Spleen (tissue), 11 donors: ENCODE data around the gene DNAH9. TPM values are rescaled to one million over a fixed set of nuclear protein-coding genes. Genes with fewer than 3 reads are reported as not detected.
"Not testable (repeated sequence)": the region's sequence is repeated elsewhere in the genome, so short reads cannot be mapped to it uniquely, and the experiment has no call there.

ENCODE experiments used
- DNase-seq: peaks from one replicate; pipeline ENCODE4 v3.0.0-alpha.2; 2020
- H3K27ac ChIP-seq, 8 donors: fragments of 200-600 bp; sonication (generic) in 7 of 8; 1 replicate in 4 of 8; 2 replicates in 4 of 8; pipeline versions ENCODE4 v1.5.0 to v1.8.0; 2016 to 2021; ENCODE audit warnings: inconsistent platforms in 4 of 8, mild to moderate bottlenecking in 4 of 8, moderate library complexity in 1 of 8
- H3K27me3 ChIP-seq, 7 donors: fragments of 200-600 bp; sonication (generic) in 6 of 7; replicated peaks in 1 of 7; 1 replicate in 4 of 7; 2 replicates in 3 of 7; pipeline versions ENCODE4 v1.5.0 to v1.8.0; 2016 to 2021; ENCODE audit warnings: inconsistent platforms in 3 of 7, mild to moderate bottlenecking in 1 of 7
- H3K36me3 ChIP-seq, 6 donors: fragments of 200-600 bp; sonication (generic) in 5 of 6; 1 replicate in 4 of 6; 2 replicates in 2 of 6; pipeline versions ENCODE4 v1.5.0 to v1.8.0; 2016 to 2021; ENCODE audit warnings: inconsistent platforms in 2 of 6
- H3K4me1 ChIP-seq, 6 donors: fragments of 200-600 bp; sonication (generic) in 5 of 6; 1 replicate in 3 of 6; 2 replicates in 3 of 6; pipeline versions ENCODE4 v1.5.0 to v1.8.0; 2016 to 2021; ENCODE audit warnings: inconsistent platforms in 3 of 6
- H3K4me3 ChIP-seq, 8 donors: fragments of 200-600 bp; sonication (generic) in 7 of 8; 1 replicate in 4 of 8; 2 replicates in 4 of 8; pipeline versions ENCODE4 v1.5.0 to v1.8.0; 2016 to 2021; ENCODE audit warnings: inconsistent platforms in 4 of 8, mild to moderate bottlenecking in 4 of 8, moderate library complexity in 2 of 8
- H3K9me3 ChIP-seq, 8 donors: fragments of 200-600 bp; sonication (generic) in 7 of 8; 1 replicate in 4 of 8; 2 replicates in 4 of 8; pipeline versions ENCODE4 v1.5.0 to v1.8.0; 2016 to 2021; ENCODE audit warnings: inconsistent platforms in 4 of 8
- POLR2A ChIP-seq, 3 donors: fragments of 450-650 bp; IDR thresholded peaks; one replicate each; pipeline ENCODE4 v1.5.1; 2017; ENCODE audit warnings: antibody characterized with exemption in 3 of 3, mild to moderate bottlenecking in 1 of 3
- POLR2AphosphoS5 ChIP-seq, 3 donors: sonication (generic); formaldehyde crosslinking; IDR thresholded peaks; one replicate each; pipeline ENCODE4 v1.5.1; 2017; ENCODE audit warnings: antibody characterized with exemption in 3 of 3
- WGBS, 5 donors: extraction: QIAGEN DNeasy Blood & Tissue Kit in 3 of 5; methylation state at CpG; one replicate each; pipeline versions ENCODE4 v1.1.5 to v1.1.7; 2013 to 2018; 5-methylcytosine and 5-hydroxymethylcytosine counted together
- intact Hi-C: fragments of 100-400 bp; cut with DNase I; formaldehyde crosslinking; loops from one replicate; pipeline ENCODE4 v1.15.0; 2023; ENCODE audit warnings: low total_unique reads
- polyA plus RNA-seq, 3 donors: library from polyadenylated mRNA; stranded (reverse); fragments of 200-250 nt; gene quantifications; one replicate each; pipeline ENCODE4 v1.2.1, GENCODE V29; 2013
- total RNA-seq, 7 donors: library from RNA; depleted of rRNA in 3 of 7; stranded (reverse); fragments of >200 nt in 3 of 7; fragmentation: NEBNext Ultra II Directional in 4 of 7; extraction: Animal tissue kit (Norgen Biotek cat#: 25700) in 4 of 7; gene quantifications; one replicate each; pipeline versions ENCODE4 v1.1.0 to v1.2.1, GENCODE V29; 2016 to 2021
- TF ChIP-seq, protein P1 (sequence below), 11 experiments: fragments of 200-600 bp in 7 of 11; fragments of 450-650 bp in 4 of 11; sonication (generic) in 4 of 11; IDR thresholded peaks in 8 of 11; conservative IDR thresholded peaks in 3 of 11; 1 replicate in 7 of 11; 2 replicates in 4 of 11; pipeline versions ENCODE4 v1.4.0 to v1.8.0; 2016 to 2021; ENCODE audit warnings: antibody characterized with exemption in 11 of 11, inconsistent platforms in 4 of 11, mild to moderate bottlenecking in 1 of 11
- donor health status: healthy with polysubstance abuse.
- donor health status: DM: no; HTN: no; CAD: no; lungs with moderate emphysema.
- donor health status: DM: no; HTN: no; CAD: no.
- donor health status: Bipolar disorder and iron deficiency.
- donor health status: healthy.
- donor health status: DM: no; HTN: no; CAD: no.
- donor health status: DM: yes; HTN: yes; CAD: no.

DNAH9 gene
- total and polyA plus RNA-seq, 10 donors: 0.06 to 0.92 (median 0.22) TPM; not detected in 2

DNA sequence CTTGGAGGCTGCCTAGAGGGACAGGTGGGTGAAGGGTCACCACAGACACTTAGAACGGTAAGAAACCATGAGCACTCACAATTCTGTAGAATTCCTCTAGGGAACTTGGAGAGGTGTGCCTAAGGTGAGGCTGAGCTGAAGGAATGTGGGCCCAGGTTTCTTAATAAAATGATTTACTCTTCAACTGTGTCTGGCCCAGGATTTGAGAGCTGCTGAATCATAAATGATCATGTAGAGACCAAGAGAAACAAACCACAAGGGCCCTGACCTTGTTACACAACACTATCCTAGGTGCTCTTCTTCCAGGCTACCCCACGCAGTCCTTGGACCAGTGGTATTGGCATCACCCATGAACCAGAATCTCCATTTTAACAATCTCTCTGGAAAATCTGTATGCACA lies 371.3 kb downstream of the DNAH9 start:
- H3K9me3 ChIP-seq: peaks cover 7 to 55% (median 47%) of the 10 kb centered on the region in 8 donors
- no peak overlapping the region for H3K4me3 ChIP-seq
- no peak for DNase-seq
- no peak overlapping the region for H3K27ac ChIP-seq
- TF ChIP-seq POLR2A (IDR thresholded peaks at IDR 0.05): no peak
- TF ChIP-seq, protein P1, sequence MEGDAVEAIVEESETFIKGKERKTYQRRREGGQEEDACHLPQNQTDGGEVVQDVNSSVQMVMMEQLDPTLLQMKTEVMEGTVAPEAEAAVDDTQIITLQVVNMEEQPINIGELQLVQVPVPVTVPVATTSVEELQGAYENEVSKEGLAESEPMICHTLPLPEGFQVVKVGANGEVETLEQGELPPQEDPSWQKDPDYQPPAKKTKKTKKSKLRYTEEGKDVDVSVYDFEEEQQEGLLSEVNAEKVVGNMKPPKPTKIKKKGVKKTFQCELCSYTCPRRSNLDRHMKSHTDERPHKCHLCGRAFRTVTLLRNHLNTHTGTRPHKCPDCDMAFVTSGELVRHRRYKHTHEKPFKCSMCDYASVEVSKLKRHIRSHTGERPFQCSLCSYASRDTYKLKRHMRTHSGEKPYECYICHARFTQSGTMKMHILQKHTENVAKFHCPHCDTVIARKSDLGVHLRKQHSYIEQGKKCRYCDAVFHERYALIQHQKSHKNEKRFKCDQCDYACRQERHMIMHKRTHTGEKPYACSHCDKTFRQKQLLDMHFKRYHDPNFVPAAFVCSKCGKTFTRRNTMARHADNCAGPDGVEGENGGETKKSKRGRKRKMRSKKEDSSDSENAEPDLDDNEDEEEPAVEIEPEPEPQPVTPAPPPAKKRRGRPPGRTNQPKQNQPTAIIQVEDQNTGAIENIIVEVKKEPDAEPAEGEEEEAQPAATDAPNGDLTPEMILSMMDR (IDR thresholded peaks at IDR 0.05 in 8 of 11, conservative IDR thresholded peaks at IDR 0.05 in 3 of 11): no peak
- no peak for TF ChIP-seq POLR2AphosphoS5 (IDR thresholded peaks at IDR 0.05)
- no peaks in the 10 kb centered on the region for H3K4me1 ChIP-seq
- no peaks in the 10 kb centered on the region for H3K27me3 ChIP-seq
- peaks cover 0 to 12% (median 0%) of the 10 kb centered on the region in 6 donors for H3K36me3 ChIP-seq
- intact Hi-C loops: no loop called here
- WGBS, 5 donors: 94 to 100% (median 95%) methylated on average over 2 of the region's 2 CpGs

DNA sequence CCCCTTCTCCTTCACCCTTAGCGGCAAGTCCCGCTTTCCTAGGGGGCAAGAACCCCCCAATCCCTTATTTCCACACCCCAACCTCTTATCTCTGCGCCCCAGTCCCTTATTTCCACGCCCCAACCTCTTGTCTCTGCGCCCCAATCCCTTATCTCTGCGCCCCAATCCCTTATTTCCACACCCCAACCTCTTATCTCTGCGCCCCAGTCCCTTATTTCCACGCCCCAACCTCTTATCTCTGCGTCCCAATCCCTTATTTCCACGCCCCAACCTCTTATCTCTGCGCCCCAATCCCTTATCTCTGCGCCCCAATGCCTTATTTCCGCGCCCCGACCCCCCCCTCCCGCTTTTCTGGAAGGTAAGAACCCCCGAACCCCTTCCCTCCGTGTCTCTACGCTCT lies 374.5 kb downstream of the DNAH9 start:
- Histone ChIP-seq H3K9me3 (peaks cover 1 to 24% (median 16%) of the 10 kb centered on the region in 8 donors), H3K36me3 (peaks cover 0 to 21% (median 6%) of the 10 kb centered on the region in 6 donors)
- DNase-seq, H3K27ac ChIP-seq, intact Hi-C loops, H3K4me1 ChIP-seq, H3K4me3 ChIP-seq, H3K27me3 ChIP-seq: not testable (repeated sequence)
- WGBS, 5 donors: 94 to 97% (median 95%) methylated on average over 19 of the region's 19 CpGs

DNA sequence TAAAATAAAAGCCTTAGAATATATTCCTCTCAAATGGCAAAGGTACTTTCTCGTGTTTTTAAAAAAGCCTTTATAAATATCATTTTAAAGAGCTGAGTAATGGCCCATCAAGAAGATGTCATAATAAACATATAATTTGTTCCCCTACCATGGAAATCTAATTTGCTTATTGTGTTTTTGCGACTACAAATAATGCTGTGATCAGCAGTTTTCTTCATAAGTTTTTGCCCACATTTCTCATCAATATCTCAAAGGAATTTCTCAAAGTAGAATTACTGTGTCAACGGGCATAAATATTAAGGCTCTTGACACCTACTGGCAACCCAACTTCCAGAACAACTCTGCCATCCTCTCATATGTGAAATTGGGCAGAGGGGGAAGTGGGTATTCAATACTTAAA lies 381.5 kb downstream of the DNAH9 start:
- Histone ChIP-seq H3K27ac (no peak overlapping the region), H3K4me1 (no peaks in the 10 kb centered on the region), H3K27me3 (no peaks in the 10 kb centered on the region), H3K9me3 (no peaks in the 10 kb centered on the region), H3K4me3 (no peak overlapping the region), H3K36me3 (peaks cover 0 to 83% (median 36%) of the 10 kb centered on the region in 6 donors)
- TF ChIP-seq POLR2AphosphoS5 (IDR thresholded peaks at IDR 0.05): no peak
- TF ChIP-seq, protein P1 (IDR thresholded peaks at IDR 0.05 in 8 of 11, conservative IDR thresholded peaks at IDR 0.05 in 3 of 11): no peak
- no peak for TF ChIP-seq POLR2A (IDR thresholded peaks at IDR 0.05)
- WGBS, 5 donors: 91 to 96% (median 93%) methylated on average over 3 of the region's 3 CpGs
- DNase-seq: no peak
- intact Hi-C loops: loop anchor here (5.0 kb wide), 1 partner anchor 1102 kb away; no protein-coding TSS in a partner anchor

DNA sequence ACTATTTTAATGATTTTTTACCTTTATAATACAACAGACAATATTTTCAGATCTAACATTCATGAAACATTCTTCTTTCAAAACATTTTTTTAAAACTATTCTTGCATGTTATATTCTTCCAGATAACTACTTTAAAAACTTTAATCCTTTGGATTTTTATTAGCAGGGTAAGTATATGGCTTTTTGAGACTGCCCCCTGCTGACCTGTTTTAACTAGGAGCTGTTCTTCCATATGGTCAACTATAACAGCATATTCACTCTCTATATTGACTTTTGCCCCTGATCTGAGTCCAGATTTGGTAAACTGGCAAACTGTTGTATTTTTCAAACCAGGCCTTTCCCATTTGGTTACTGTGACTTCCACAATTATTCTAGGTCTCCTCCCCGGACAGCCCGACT lies 382.5 kb downstream of the DNAH9 start:
- intact Hi-C loops: loop anchor here (5.0 kb wide), 1 partner anchor 1104 kb away; no protein-coding TSS in a partner anchor
- peaks cover 0 to 93% (median 36%) of the 10 kb centered on the region in 6 donors for H3K36me3 ChIP-seq
- no peaks in the 10 kb centered on the region for H3K27me3 ChIP-seq
- H3K4me1 ChIP-seq: no peaks in the 10 kb centered on the region
- WGBS, 5 donors: 59 to 88% (median 65%) methylated on average over 2 of the region's 2 CpGs
- H3K27ac ChIP-seq: no peak overlapping the region
- DNase-seq: no peak
- TF ChIP-seq POLR2AphosphoS5 (IDR thresholded peaks at IDR 0.05) (no peak), POLR2A (IDR thresholded peaks at IDR 0.05) (no peak)
- TF ChIP-seq, protein P1 (IDR thresholded peaks at IDR 0.05 in 8 of 11, conservative IDR thresholded peaks at IDR 0.05 in 3 of 11): no peak
- no peak overlapping the region for H3K4me3 ChIP-seq
- no peaks in the 10 kb centered on the region for H3K9me3 ChIP-seq
